HG02610 (cell line): ENCODE results near the gene KIRREL3.

ENCODE experiments used
- ATAC-seq: cut with Tn5 transposase; IDR thresholded peaks from one replicate; pipeline ENCODE4 v1.9.1; 2021; ENCODE audit warnings: mild to moderate bottlenecking, moderate library complexity; ENCODE audit not compliant: unreplicated experiment

Gene KIRREL3

DNA sequence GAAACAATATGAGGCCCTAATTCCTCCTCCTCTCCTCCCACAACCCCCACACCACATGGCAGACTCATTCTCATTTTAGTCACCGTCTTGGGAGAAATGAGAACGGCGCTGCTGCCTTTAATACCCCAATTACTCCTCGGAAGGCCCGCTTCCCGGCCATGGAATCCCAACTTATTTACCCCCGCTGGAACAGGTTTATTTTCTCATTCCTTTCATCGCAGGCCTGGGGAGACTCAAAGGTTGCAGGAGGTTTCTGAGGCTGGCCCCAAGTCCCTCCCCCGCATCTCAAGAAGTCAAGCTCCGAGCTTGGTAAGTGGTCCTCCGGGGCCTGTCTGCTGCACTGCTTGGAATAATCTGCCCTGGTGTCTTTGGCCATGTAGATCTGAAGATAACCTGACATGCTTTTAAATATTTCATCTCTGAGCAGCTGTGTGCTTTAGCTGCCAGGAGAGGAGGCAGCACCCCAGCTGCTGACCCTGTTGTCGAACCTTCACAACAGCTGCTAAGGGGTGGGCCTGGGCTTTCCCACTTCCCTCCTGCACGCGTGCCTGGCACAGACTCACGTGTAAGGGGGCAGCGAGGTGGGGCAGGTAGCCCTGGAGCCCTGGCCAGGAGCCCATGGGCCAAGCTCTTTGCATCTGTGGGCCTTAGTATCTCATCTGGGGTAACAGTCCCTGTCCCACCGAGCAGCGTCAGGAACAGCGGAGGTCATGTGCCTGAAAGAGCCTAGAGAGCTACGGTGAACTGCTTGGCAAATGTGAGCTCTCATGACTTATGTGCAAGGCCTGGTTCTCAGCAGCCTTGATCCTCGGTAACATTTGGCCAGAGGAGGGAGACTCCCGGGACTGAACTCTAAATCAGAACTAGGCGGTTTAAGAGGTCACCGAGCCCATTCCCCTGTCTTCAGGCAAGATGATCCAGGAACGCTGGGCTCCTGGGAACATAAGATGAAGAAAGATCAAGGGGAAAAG, 480.5 kb downstream of the KIRREL3 start:
- no peak for ATAC-seq

DNA sequence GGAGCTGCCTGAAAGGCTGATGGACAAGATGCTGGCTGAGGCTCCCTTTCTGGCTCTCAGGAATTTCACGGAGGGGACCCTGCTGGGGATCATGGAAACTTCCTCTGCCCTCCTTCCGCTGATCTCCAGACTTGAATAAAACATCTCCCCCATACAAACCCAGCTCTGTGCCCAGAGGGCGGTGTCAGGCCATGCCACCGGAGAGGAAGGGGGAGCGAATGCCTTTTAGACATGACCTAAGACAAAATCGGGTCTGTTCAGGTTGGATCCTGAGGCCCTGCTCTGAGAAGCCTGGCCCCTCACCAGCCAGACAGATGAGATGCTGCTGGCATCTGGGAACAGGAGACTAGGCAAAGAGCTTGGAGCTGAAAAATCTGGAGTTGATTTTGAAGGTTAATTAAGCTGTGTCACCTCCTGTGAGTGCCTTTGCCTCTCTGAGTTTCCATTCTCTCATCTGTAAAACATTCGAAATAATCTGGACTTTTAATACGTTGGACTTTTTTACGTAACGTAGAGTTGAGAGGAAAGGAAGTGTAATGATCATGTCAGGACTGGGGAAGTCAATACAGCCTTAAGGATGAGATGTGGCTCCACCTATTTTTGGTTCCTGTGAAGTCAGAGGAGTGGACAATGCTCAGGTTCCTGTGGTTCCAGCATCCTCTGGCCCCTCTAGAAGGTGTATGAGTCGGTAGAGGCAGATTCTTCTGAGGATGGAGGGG, 481.4 kb downstream of the KIRREL3 start:
- no peak for ATAC-seq

DNA sequence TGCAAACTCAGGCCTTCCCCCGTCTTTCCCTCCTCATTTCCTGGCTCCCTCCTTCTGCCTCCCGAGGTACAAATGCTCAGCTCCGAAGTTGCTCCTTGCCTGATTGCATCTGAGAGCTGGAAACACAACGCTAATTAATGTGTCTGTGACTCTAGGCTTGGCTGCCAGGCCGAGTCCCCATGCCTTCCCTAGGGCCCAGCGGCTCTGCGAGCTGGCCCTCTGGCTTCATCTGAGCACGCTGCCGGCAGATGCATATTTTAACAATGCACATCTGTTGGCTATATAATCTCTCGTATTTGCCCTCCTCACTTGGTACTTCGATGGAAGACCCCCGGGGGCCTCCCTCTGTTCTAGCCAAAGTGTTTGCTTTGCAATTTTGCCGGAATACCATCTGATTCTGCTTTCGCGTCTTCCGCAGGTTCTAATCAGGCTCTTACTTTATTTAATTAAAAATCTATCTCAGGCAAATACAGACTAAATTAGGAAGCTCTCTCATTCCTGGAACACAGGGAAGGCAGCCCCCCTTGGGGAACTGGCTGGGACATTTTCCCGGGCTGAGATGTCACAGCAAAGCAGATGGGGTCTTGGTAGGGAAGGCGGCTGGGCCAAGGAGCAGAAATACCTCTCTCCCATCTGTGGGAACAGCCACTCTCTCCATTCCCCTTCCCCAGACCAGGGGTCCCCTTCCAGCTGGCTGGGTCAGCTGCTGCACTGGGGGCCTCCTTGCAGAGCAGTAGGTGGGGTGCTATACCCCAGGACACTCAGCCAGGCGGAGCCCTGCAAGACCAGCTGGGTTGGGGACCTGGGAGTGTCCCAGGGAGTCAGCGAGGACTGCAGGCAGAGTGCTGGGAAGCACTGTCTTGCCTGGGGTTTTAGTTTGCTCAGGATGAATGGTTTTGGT, 482.2 kb downstream of the KIRREL3 start:
- no peak for ATAC-seq

DNA sequence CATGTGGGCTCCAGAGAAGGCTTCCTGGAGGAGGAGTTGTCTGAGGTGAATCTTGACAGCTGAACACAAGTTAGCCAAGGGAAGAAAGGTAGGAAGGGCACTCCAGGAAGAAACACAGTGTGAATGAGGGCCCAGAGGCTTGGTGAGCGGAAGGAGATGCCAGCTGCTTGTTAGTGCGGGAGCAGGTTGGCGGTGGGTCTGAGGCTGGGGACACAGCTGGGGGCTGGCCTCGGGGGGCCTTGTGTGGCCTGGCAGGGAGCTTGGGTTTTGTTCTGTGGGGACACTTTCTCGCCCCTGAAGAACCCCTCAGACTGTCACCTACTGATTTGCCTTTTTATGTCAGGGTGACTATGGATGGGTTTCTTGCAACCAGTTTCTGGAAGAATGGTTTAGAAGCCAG, 485.1 kb downstream of the KIRREL3 start:
- ATAC-seq = no peak

DNA sequence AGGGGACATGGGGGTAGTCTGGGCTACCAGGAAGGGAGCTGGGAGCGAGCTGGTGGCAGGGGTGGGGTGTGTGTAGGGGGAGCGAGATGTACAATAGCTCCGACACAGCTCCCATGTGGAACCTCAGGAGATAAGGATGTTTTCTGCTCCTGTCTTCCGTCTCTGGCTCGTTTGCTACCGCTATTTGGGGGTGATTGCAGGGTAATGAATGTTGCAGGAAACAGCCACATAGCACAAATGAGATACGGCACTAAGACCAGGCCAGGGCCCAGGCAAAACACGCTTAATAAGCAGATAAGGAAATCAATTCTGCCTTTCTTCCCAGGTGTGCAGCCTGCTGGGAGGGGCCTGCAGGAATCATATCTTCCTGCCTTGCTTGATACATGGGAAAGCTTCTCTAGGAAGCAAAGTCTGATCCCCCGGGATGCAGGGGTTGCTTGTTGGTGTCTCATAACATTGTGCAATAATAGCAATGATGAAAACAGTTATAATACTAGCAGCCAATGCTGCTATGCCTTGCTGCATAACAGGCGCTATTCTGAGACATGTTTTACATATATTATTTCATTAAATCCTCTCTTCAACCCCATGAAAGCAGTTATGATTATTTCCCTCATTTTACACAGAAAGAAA, 486.4 kb downstream of the KIRREL3 start:
- ATAC-seq = no peak

DNA sequence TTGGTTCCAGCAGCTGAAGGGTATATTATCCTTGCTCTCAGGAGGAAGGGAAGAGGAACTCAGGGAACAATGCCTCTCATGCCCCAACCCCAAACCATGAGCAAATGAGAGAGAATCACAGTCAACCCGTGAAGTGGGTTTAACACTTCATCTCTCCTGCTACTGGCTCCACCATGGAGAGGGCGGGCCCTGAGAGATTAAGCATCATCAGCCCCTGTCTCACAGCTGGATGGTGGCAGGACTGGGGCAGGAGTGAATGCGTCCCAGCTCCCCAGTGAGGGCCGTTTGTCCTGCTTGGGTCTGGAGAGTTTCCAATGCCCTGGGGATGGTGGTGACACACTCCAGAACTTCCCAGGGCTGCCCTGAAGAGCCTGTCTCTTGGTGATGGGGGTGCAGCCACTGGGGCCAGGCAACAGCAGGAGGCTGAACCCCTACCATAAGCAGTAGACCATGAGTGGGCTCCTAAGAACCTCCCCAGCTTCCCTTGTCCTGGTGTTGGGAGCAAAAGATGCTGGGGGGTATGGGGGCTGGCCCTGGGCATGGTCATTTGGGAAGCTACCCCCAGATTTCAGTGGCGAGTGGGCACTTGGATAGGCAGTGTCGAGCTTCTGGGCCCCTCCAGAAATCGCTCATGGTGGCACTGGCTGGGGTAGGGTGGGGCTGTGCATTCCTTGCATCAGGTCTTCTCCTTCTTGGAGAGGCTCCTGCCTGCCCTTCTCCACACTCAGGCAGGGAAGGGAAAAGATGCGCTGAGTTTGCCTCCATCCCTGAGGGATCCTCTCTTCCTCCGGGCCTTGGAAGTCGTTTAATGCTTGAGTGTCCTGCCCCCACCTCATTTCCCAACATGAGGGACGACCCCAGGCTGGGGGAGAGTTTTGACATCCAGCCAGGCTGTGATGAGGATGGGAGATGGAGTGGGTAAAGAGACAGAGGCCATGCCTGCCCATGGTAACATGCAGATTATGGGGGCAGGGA, 487.5 kb downstream of the KIRREL3 start:
- ATAC-seq = no peak

DNA sequence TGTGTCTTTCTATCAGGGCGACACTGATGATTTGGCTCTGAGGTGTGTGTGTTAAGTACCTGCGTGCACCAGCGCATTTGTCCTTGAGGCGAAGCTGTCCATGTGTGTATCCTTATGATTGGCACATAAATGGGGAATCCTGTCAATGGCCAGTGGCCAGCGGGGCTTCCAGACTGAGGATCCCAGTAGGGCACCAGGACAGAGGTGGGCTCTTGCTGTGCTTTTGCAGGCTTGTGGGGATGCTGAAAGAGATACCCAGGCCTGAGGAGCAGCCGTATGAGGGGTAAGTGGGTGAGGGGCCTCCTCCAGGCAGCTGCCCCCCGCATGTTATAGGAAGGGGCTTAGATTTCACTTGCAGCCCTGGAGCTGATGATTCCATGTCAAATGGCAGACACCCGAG, 488.3 kb downstream of the KIRREL3 start:
- ATAC-seq = no peak

DNA sequence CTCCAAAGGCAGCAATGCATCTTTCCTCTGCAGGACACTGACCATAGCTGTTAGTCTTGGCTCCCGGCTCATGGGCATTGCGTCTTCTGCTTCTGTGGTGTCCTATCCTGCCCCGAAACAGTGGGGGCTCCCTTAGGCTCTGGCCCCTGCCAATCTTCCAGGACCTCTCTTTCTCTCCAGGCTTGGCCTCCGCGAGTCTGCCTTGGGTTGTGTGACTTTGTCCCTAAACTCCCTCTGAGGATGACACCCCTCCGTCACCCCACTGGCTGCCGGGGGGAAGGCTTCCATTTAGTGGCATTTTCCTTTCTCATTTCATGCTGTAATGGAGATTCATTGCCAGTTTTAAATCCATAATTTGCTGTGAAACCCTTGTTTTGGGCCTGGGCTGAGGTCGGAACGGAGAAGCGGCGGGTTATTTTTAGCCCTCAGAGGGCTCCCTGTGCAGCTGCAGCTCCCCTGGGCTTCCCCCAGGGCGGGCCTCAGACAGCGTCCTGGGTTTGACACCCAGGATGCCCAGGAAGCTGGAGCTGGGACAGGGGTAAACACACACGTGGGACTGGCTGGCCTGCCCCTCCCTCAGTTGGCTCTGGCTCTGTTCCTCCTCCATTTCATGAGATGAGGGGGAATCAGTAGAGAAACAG, 489.0 kb downstream of the KIRREL3 start:
- no peak for ATAC-seq

DNA sequence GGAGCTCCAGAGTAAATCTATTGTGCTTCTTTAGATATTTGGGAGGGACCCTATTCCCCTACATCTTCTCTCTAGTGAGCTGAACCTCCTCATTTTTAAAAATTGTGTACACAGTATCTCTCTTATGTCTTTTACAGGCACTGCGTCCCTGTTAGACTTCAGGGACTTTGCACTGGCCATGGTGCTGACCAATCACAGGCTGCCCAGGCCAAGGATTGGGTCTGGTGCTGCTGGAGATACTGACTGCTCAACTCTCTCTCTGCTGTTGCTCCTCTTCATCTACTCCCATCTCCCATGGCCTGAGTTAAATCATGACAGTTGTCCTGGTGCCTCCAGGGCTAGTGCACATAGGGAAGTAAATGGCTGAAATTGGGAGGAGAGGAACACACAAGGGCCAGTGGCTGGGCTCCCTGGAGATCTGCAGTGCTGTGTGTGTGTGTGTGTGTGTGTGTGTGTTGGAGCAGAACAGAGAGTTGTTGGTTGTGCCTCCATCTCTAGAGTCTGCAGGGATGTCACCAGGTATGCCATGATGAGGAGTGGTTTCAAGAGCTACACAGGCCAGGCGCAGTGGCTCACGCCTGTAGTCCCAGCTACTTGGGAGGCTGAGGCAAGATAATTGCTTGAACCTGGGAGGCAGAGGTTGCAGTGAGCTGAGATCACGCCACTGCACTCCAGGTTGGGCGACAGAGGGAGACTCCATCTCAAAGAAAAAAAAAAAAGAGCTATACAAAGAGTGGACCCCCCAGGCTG, 489.8 kb downstream of the KIRREL3 start:
- no peak for ATAC-seq

DNA sequence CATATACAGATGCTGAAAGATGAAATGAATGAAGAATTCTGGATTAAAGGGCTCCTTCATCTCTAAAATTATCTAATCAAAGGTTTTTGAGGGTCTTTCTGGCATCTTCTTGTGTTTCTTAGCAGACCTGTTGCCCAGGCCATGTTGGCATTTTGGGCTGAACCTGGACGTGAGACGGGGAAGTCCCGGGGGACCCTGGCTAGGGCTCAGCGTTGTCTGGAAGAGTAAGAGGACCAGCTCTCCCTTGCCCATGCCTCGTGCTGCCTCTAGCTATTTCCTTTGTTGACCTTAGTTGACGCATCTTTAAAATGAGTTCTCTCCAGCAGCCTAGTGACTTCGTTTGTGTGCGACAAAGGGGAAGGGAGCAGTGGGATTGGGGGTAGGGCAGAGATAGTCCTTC, 492.9 kb downstream of the KIRREL3 start:
- ATAC-seq = no peak

DNA sequence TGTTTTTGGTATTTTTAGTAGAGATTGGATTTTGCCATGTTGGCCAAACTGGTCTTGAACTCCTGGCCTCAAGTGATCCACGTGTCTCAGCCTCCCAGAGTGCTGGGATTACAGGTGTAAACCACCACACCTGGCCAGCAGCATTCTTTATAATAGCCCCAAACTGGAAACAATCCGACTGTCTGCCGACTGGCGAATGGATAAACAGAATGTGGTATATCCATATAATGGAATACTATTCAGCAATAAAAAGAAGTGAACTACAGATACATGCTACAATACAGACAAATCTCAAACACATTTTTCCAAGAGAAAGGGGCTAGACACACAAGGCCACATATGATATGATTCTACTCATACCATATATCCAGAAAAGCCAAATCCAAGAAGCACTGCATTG, 493.8 kb downstream of the KIRREL3 start:
- no peak for ATAC-seq

DNA sequence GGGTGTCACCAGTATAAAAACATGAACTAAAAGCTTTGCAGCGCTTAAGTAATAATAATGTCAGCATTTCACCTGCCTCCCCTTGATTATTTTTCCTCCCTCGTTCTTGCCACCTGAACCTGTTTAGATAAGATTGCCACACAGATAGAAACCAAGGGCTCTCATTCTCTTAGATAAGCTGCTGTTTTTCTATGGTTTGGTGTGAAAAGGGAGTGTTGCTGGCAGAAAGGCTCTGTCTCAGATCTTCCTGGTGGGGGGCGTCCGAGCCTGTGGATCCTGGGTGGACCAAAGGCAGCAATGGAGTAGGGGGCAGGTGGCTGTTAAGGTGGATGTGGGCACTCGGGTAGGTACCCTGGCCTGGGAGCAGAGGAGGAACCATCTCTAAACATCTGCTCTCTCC, 497.6 kb downstream of the KIRREL3 start:
- ATAC-seq = no peak

DNA sequence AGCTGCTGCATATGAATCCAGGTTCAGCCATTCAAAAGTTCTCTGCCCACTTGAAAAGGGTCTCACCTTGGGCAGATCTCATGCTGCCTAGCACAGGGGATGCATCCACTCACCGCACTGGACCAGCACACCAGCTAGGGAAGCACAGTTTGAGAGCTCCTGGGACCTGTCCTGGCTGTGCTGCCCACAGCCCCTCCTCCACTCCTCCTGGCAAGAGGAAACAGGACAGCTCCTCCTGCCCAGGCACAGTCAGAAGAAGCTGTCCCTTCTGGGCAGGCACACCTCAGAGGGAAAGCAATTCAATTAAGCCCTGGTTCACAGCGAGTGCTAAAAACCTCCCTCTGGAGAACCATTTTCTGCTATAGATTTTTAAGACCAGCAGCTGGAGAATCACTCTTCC, 498.4 kb downstream of the KIRREL3 start:
- ATAC-seq = no peak

DNA sequence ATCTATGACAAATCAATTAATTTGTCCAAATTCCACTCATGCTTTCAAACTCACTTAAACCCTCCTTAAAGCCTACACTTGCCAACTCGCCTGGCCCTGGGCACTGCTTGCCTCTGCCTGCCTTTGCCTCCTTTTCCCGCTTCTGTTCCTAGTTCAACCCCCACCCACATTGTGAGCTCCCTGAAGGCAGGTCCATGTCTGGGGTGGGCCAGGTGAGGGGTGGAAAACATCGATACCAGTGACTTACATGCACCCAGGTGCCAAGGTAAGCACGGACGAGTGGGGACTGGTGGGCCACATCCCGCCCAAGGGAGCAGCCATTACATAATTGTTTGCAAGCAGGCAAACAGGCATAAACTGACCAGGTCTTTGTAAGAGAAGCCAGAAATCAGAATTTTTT, 498.9 kb downstream of the KIRREL3 start:
- ATAC-seq = no peak

DNA sequence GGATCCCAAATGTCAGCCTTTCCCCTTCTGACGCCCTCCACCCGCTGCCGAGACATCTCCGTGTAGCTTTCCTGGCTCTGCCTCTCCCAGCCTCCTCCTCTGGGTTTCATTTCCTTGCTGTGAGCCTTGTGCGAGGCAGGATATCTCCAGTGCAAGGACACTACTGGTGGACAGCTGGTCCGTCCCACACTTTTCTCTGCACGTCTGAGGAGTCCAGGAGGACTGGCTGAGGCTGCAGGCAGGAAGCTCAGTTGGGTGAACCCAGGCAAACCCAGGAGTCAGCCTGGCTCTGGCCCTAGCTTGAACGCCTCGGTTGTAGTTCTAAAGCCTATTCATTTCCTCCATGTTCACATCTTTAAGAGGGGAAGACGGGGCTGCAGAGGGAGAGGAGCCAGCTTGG, 499.6 kb downstream of the KIRREL3 start:
- ATAC-seq = no peak

DNA sequence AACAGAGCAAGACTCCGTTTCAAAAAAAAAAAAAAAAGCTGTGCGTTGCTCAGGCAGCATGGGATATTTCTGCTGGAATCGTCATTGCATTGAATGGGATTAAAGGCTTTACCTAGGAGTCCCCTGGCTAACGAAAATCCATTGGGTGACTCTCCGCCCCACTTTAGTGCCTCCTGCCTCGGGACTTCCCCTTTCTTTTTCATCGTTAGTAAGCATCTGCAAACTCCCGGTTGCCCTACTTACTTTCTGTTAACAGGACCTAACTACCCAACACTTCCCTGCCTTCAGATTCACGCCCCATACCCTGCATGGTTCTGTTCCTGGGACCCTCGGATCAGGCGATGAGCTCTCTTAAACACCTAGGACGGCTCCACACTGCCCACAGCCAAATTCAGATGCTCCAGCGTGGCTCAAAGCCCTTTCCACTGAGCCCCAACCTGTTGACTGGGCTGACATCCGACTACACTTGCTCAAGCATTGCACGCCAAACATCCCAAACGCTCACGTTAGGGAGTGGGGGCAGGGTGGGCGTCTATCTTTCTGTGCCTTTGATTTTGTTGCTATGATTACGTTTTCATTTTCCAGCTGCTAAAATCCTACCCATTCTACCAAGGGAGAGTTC, 501.3 kb downstream of the KIRREL3 start:
- no peak for ATAC-seq

DNA sequence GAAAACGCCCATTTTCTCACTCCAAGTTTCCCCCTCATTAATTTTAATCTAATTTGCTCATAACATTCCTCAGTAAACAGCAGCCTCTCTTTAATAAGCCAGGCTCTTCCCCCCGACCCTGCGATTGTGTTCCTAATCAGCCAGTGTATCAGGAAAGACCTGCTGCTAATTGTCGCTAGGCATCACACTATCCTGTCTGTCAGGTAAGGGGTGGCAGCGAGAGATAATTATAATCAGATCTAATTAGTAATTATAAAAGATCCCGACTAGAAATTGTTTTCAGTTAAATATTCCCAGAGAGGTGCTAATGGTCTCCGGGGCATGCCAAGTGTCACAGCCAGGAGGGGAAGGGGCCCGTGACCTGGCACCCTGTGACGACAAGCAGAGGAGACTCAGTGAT, 502.3 kb downstream of the KIRREL3 start:
- no peak for ATAC-seq

DNA sequence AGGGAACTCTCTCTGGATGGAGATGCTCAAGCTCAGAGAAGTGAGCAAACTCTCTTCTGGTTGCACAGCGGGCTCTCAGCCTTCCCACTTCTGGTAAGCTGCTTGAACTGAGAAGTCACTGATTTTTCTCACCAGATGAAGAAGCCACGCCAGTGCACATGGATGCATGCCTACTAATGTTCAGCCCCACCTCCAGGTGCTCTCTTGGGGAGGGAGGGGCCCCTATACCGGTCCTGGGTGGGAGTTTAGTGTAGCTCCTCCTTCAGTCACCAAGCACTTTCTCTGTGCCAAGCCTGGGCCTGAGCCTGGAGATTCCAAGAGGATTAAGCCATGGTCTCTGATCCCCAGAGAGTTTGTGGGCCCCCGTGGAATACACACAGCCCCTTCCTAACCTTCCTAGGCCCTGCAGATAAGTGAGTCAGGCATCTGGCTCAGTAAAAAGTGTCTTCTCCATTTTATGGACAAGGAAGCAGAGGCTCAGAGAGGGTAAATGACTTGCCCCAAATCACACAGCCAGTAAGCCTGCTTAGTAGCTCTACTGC, 502.9 kb downstream of the KIRREL3 start:
- ATAC-seq = no peak
